Psoas muscle (tissue), 8 donors: ENCODE measurements around the gene ZNF10. TPM values are rescaled to one million over a fixed set of nuclear protein-coding genes. Genes with fewer than 3 reads are reported as not detected.

Experiments used
- ATAC-seq, 4 donors: fragments of 200-7000 bp; cut with Tn5 transposase; one replicate each; pipeline ENCODE4 v1.9.1; 2020; ENCODE audit warnings: moderate library complexity in 3 of 4, mild to moderate bottlenecking in 2 of 4
- DNase-seq, 2 donors: peaks; one replicate each; pipeline ENCODE4 v3.0.0-alpha.2; 2020
- H3K27ac ChIP-seq: fragments of 200-600 bp; one replicate; pipeline ENCODE4 v1.8.0; 2022
- H3K27me3 ChIP-seq, 3 donors: fragments of 200-600 bp in 1 of 3; one replicate each; pipeline versions ENCODE4 v1.6.1 to v1.8.0; 2013 to 2022; ENCODE audit warnings: low read length in 2 of 3, mild to moderate bottlenecking in 2 of 3, moderate library complexity in 1 of 3; ENCODE audit not compliant: insufficient read depth in 3 of 3
- H3K36me3 ChIP-seq, 2 donors: fragments of 200-600 bp in 1 of 2; one replicate each; pipeline versions ENCODE4 v1.6.1 to v1.8.0; 2013 to 2022; ENCODE audit warnings: low read depth in 1 of 2, mild to moderate bottlenecking in 1 of 2, moderate library complexity in 1 of 2; ENCODE audit not compliant: insufficient read depth in 1 of 2
- H3K4me1 ChIP-seq: fragments of 200-600 bp; one replicate; pipeline ENCODE4 v1.8.0; 2022
- H3K4me3 ChIP-seq: fragments of 200-600 bp; one replicate; pipeline ENCODE4 v1.8.0; 2022; ENCODE audit warnings: mild to moderate bottlenecking
- H3K9me3 ChIP-seq: fragments of 200-600 bp; one replicate; pipeline ENCODE4 v1.8.0; 2022
- WGBS, 3 donors: extraction: QIAGEN DNeasy Blood & Tissue Kit; methylation state at CpG; one replicate each; pipeline versions ENCODE4 v1.1.6 to v1.1.7; 2013; 5-methylcytosine and 5-hydroxymethylcytosine counted together
- intact Hi-C, 2 donors: fragments of 100-400 bp; cut with DNase I; formaldehyde crosslinking; loops; one replicate each; pipeline versions ENCODE4 v1.11.0 to v1.14.2; 2022
- polyA plus RNA-seq, 3 donors: library from polyadenylated mRNA; stranded (reverse); fragments of 200-250 nt; gene quantifications; one replicate each; pipeline ENCODE4 v1.2.3, GENCODE V29; 2013
- total RNA-seq, 4 donors: library from RNA; stranded (reverse); fragmentation: NEBNext Ultra II Directional in 2 of 4; extraction: Animal tissue kit (Norgen Biotek cat#: 25700) in 2 of 4; gene quantifications; one replicate each; pipeline versions ENCODE4 v1.2.1 to v1.2.4, GENCODE V29; 2021 to 2023
- TF ChIP-seq, protein P1 (sequence below): fragments of 200-600 bp; IDR thresholded peaks from one replicate; pipeline ENCODE4 v1.8.0; 2022; ENCODE audit warnings: antibody characterized with exemption
- donor health status: healthy with polysubstance abuse.
- donor health status: DM: no; HTN: no; CAD: no; lungs with moderate emphysema.
- donor health status: Bipolar disorder and iron deficiency.
- donor health status: healthy.
- donor health status: DM: yes; HTN: yes; CAD: no.
- donor health status: DM: no; HTN: no; CAD: no.
- donor health status: DM: no; HTN: no; CAD: no.
- donor health status: DM: yes; HTN: yes; CAD: no.

ZNF10 gene
- total and polyA plus RNA-seq, 7 donors: 2.1 to 9.3 (median 3.0) TPM

DNA sequence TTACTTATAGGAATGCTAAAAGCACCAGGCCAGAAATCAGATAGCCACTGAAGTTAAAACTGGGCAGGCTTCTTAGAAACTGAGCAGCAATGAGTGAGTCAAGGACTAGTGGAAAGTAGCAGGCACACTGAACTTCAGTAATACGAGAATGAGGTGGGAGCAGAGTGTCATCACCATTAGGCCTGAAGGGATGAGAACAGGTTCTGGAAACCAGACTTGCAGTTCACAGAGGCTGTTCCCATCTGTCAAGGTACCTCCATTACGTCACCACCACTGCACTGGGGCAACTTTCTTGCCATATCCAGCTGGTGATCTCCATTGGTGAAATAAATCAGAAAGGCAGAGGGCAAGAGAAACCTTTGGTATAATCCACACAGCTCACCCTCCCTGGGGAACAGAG, 15.6 kb downstream of the ZNF10 start:
- 96 to 98% (median 98%) methylated on average over 2 of the region's 2 CpGs for WGBS, 3 donors
- peaks cover 23 to 65% of the 10 kb centered on the region in 2 donors for H3K36me3 ChIP-seq
- H3K4me1 ChIP-seq: no peaks in the 10 kb centered on the region
- H3K4me3 ChIP-seq: no peak overlapping the region
- ATAC-seq (no peak), DNase-seq (no peak)
- no peaks in the 10 kb centered on the region for H3K27me3 ChIP-seq
- intact Hi-C loops: no loop called here
- H3K9me3 ChIP-seq: peaks cover 85% of the 10 kb centered on the region
- TF ChIP-seq, protein P1, sequence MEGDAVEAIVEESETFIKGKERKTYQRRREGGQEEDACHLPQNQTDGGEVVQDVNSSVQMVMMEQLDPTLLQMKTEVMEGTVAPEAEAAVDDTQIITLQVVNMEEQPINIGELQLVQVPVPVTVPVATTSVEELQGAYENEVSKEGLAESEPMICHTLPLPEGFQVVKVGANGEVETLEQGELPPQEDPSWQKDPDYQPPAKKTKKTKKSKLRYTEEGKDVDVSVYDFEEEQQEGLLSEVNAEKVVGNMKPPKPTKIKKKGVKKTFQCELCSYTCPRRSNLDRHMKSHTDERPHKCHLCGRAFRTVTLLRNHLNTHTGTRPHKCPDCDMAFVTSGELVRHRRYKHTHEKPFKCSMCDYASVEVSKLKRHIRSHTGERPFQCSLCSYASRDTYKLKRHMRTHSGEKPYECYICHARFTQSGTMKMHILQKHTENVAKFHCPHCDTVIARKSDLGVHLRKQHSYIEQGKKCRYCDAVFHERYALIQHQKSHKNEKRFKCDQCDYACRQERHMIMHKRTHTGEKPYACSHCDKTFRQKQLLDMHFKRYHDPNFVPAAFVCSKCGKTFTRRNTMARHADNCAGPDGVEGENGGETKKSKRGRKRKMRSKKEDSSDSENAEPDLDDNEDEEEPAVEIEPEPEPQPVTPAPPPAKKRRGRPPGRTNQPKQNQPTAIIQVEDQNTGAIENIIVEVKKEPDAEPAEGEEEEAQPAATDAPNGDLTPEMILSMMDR: no peak
- no peak overlapping the region for H3K27ac ChIP-seq

DNA sequence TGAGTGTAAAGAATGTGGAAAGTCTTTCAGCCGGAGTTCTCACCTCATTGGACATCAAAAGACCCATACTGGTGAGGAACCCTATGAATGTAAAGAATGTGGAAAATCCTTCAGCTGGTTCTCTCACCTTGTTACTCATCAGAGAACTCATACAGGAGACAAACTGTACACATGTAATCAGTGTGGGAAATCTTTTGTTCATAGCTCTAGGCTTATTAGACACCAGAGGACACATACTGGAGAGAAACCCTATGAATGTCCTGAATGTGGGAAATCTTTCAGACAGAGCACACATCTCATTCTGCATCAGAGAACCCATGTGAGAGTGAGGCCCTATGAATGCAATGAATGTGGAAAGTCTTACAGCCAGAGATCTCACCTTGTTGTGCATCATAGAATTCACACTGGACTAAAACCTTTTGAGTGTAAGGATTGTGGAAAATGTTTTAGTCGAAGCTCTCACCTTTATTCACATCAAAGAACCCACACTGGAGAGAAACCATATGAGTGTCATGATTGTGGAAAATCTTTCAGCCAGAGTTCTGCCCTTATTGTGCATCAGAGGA, 25.8 kb downstream of the ZNF10 start:
- WGBS, 3 donors: 95 to 97% (median 95%) methylated on average over 2 of the region's 2 CpGs
- no peaks in the 10 kb centered on the region for H3K27me3 ChIP-seq
- no peak overlapping the region for H3K27ac ChIP-seq
- no peak for DNase-seq
- H3K9me3 ChIP-seq: peaks cover 97% of the 10 kb centered on the region
- H3K36me3 ChIP-seq: peaks cover 42 to 73% of the 10 kb centered on the region in 2 donors
- no peaks in the 10 kb centered on the region for H3K4me1 ChIP-seq
- TF ChIP-seq, protein P1: no peak
- ATAC-seq: no peak
- intact Hi-C loops: no loop called here
- no peak overlapping the region for H3K4me3 ChIP-seq

DNA sequence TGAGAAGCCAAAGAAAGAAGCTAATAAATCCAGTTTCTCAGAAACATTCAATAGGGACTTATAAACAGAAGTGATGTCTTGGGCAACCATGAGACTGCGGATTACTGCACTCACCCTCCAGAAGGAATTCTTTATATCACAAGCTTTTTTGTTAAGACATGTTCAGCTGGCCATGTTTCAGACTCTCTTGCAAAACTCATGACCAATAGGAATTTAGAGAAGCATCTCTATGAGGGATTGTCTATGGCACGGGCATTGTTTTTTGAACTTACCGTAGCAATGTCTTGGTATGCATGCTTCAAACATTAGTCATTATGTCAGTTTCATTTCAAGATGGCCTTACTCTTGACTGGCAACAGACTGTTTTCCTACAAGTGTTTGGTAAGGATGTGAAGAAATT, 35.3 kb downstream of the ZNF10 start:
- H3K9me3 ChIP-seq: peaks cover 66% of the 10 kb centered on the region

DNA sequence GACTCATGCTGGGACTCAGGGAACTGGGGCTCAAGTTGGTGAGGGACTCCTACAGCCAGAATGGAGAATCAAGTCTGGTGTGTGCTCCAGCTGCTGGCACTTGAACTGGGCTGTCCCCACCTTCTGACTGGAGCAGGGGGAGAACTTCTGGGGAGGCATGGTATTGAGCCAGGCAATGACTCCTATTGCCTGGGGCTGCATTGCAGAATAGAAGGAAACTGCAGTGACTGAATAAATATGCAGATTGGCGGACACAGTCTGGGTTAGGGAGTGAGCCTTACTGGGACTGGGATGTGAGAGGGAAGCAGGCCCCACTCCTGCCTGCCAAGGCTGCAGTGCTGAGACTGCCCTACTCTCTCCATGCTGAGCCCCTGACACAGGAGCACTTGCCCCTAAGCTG, 42.1 kb downstream of the ZNF10 start:
- H3K36me3 ChIP-seq: no peaks in the 10 kb centered on the region
- H3K27ac ChIP-seq: no peak overlapping the region
- H3K4me3 ChIP-seq: no peak overlapping the region
- DNase-seq (no peak), ATAC-seq (no peak)
- intact Hi-C loops: no loop called here
- H3K4me1 ChIP-seq: no peaks in the 10 kb centered on the region
- TF ChIP-seq, protein P1: no peak
- WGBS, 3 donors: 80 to 83% (median 81%) methylated on average over 1 of the region's 1 CpG
- no peaks in the 10 kb centered on the region for H3K27me3 ChIP-seq
- peaks cover 45% of the 10 kb centered on the region for H3K9me3 ChIP-seq

More for the DNA sequence above, 35.3 kb downstream of the ZNF10 start:
- Histone ChIP-seq H3K36me3 (no peaks in the 10 kb centered on the region), H3K4me3 (no peak overlapping the region), H3K27ac (no peak overlapping the region), H3K27me3 (no peaks in the 10 kb centered on the region), H3K4me1 (no peaks in the 10 kb centered on the region)
- DNase-seq: no peak
- 89 to 92% (median 91%) methylated on average over 3 of the region's 3 CpGs for WGBS, 3 donors
- intact Hi-C loops: no loop called here
- ATAC-seq: no peak
- TF ChIP-seq, protein P1: no peak

DNA sequence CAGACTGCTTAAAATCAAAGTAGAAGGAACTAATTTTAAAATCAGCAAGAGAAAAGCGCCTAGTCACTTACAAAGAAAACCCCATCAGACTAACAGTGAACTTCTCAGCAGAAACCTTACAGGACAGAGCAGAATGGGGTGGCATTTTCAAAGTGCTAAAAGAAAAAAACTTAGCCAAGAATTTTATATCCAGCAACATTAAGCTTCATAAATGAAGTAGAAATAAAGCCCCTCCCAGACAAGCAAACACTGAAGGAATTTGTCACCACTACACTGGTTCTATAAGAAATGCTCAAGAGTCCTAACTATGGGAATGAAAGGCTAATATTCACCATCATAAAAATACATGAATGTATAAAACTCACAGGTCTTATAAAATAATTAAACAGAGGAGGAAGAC, 44.5 kb downstream of the ZNF10 start:
- DNase-seq (no peak), ATAC-seq (no peak)
- Histone ChIP-seq H3K27me3 (no peaks in the 10 kb centered on the region), H3K4me1 (no peaks in the 10 kb centered on the region), H3K4me3 (no peak overlapping the region), H3K27ac (no peak overlapping the region), H3K9me3 (peaks cover 54% of the 10 kb centered on the region), H3K36me3 (no peaks in the 10 kb centered on the region)
- TF ChIP-seq, protein P1: no peak
- intact Hi-C loops: no loop called here
- WGBS, 3 donors: 61 to 74% (median 65%) methylated on average over 1 of the region's 1 CpG
